GM23248 (cell line): ENCODE measurements around the gene SLC9A2. TPM values are rescaled to one million over a fixed set of nuclear protein-coding genes. Genes with fewer than 3 reads are reported as not detected.

Experiments
- DNase-seq: peaks from one replicate; pipeline ENCODE4 v3.0.0-alpha.2; 2015
- H2AFZ ChIP-seq: fragments of 200-600 bp; sonication (generic); 2 replicates; pipeline ENCODE4 v1.6.1; 2016; ENCODE audit warnings: antibody characterized with exemption
- H3F3A ChIP-seq: fragments of 200-600 bp; sonication (generic); 2 replicates; pipeline ENCODE4 v1.6.1; 2016; ENCODE audit warnings: mild to moderate bottlenecking, antibody characterized with exemption, mixed run types; ENCODE audit not compliant: insufficient read depth
- H3K27ac ChIP-seq: fragments of 200-600 bp; sonication (generic); 2 replicates; pipeline ENCODE4 v1.5.1; 2016; ENCODE audit warnings: mild to moderate bottlenecking
- H3K27me3 ChIP-seq: fragments of 200-600 bp; sonication (generic); replicated peaks from 2 replicates; pipeline ENCODE4 v1.6.1; 2016; ENCODE audit warnings: mild to moderate bottlenecking; ENCODE audit not compliant: insufficient read depth
- H3K36me3 ChIP-seq: fragments of 200-600 bp; sonication (generic); 2 replicates; pipeline ENCODE4 v1.6.1; 2016; ENCODE audit warnings: low read depth, mild to moderate bottlenecking
- H3K4me1 ChIP-seq: fragments of 200-600 bp; sonication (generic); 2 replicates; pipeline ENCODE4 v1.6.1; 2016; ENCODE audit warnings: mild to moderate bottlenecking; ENCODE audit not compliant: insufficient read depth
- H3K4me2 ChIP-seq: fragments of 200-600 bp; sonication (generic); one replicate; pipeline ENCODE4 v1.6.1; 2016; ENCODE audit warnings: mild to moderate bottlenecking; ENCODE audit not compliant: unreplicated experiment
- H3K4me3 ChIP-seq: fragments of 200-600 bp; sonication (generic); 2 replicates; pipeline ENCODE4 v1.5.1; 2016; ENCODE audit warnings: mild to moderate bottlenecking
- H3K79me2 ChIP-seq: fragments of 200-600 bp; sonication (generic); 2 replicates; pipeline ENCODE4 v1.6.1; 2016; ENCODE audit warnings: mild to moderate bottlenecking; ENCODE audit not compliant: insufficient read depth
- H3K9ac ChIP-seq: fragments of 200-600 bp; sonication (generic); 2 replicates; pipeline ENCODE4 v1.6.1; 2016; ENCODE audit warnings: mild to moderate bottlenecking
- H3K9me2 ChIP-seq: fragments of 200-600 bp; sonication (generic); 2 replicates; pipeline ENCODE4 v1.6.1; 2016; ENCODE audit warnings: mixed run types, mild to moderate bottlenecking, moderate library complexity; ENCODE audit not compliant: insufficient read depth
- H3K9me3 ChIP-seq: fragments of 200-600 bp; sonication (generic); one replicate; pipeline ENCODE4 v1.6.1; 2017; ENCODE audit warnings: low read depth
- H4K20me1 ChIP-seq: fragments of 200-600 bp; sonication (generic); 2 replicates; pipeline ENCODE4 v1.6.0; 2016; ENCODE audit not compliant: insufficient read depth
- EZH2 ChIP-seq: fragments of 200-600 bp; sonication (generic); IDR thresholded peaks from 2 replicates; pipeline ENCODE4 v1.6.1; 2018; ENCODE audit warnings: antibody characterized with exemption, mild to moderate bottlenecking; ENCODE audit not compliant: insufficient read depth, poor library complexity, severe bottlenecking
- EZH2phosphoT487 ChIP-seq: fragments of 200-600 bp; sonication (generic); IDR thresholded peaks from 2 replicates; pipeline ENCODE4 v1.6.1; 2018; ENCODE audit warnings: antibody characterized with exemption, moderate library complexity, mild to moderate bottlenecking, low read depth; ENCODE audit not compliant: insufficient read depth
- whole genome bisulfite sequencing, 2 experiments: methylation state at CpG; one replicate each; pipeline ENCODE4 v1.1.6; 2015 to 2017; ENCODE audit warnings: low lambda C conversion rate in 2 of 2, low coverage in 1 of 2; ENCODE audit errors: missing lambda C conversion rate in 2 of 2; 5-methylcytosine and 5-hydroxymethylcytosine counted together
- in situ Hi-C: fragments of 300-500 bp; cut with MboI; formaldehyde crosslinking; loops from 2 replicates; pipeline ENCODE4 v1.15.0; 2020
- polyA plus RNA-seq: library from polyadenylated mRNA; unstranded; fragments of >200 nt; fragmentation: Nextera tagmentation; extraction: Ambion mirVana; gene quantifications from 2 replicates; pipeline ENCODE4 v1.2.1, GENCODE V29; 2016
- total RNA-seq: library from RNA; depleted of rRNA; stranded (reverse); fragments of >200 nt; shearing (Covaris generic); gene quantifications from 2 replicates; pipeline ENCODE4 v1.2.3, GENCODE V29; 2014

The SLC9A2 gene
- total and polyA plus RNA-seq, 2 experiments from 2014 or later = not detected

DNA sequence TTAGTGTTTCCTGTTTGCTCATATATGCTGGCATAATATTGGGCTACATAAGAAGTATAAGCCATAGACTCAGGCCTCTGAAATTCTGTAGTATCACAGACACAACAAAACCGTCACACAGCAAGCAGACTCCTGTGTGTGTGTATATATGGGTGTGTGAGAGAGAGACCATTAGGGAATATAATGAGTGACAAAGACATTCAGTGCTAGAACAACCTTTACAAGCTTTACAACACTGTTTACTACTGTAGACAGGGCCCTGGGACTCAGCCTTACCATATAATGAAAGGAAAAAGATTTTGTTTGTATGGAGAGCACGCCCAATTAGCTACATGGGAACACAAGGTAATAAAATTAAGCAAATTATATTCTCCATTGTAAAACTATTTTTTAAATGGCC, 77.1 kb downstream of the SLC9A2 start:
- H3K9ac ChIP-seq = no peak overlapping the region
- 34 to 35% methylated on average over 2 of the region's 2 CpGs for WGBS, 2 experiments
- H4K20me1 ChIP-seq = no peaks in the 10 kb centered on the region
- H3K27me3 ChIP-seq = peaks cover 15% of the 10 kb centered on the region; the same call in 1 of the 2 replicates
- no peaks in the 10 kb centered on the region for H3K9me3 ChIP-seq
- DNase-seq = no peak
- H3F3A ChIP-seq = no peaks in the 10 kb centered on the region
- no peak overlapping the region for H3K4me3 ChIP-seq
- H3K36me3 ChIP-seq = no peaks in the 10 kb centered on the region
- H3K9me2 ChIP-seq = no peaks in the 10 kb centered on the region
- H3K79me2 ChIP-seq = no peaks in the 10 kb centered on the region
- no peaks in the 10 kb centered on the region for H3K4me1 ChIP-seq
- H2AFZ ChIP-seq = no peak overlapping the region
- H3K4me2 ChIP-seq = no peak overlapping the region
- TF ChIP-seq EZH2 = no peak
- TF ChIP-seq EZH2phosphoT487 = no peak
- H3K27ac ChIP-seq = no peak overlapping the region
- in situ Hi-C loops = no loop called here

DNA sequence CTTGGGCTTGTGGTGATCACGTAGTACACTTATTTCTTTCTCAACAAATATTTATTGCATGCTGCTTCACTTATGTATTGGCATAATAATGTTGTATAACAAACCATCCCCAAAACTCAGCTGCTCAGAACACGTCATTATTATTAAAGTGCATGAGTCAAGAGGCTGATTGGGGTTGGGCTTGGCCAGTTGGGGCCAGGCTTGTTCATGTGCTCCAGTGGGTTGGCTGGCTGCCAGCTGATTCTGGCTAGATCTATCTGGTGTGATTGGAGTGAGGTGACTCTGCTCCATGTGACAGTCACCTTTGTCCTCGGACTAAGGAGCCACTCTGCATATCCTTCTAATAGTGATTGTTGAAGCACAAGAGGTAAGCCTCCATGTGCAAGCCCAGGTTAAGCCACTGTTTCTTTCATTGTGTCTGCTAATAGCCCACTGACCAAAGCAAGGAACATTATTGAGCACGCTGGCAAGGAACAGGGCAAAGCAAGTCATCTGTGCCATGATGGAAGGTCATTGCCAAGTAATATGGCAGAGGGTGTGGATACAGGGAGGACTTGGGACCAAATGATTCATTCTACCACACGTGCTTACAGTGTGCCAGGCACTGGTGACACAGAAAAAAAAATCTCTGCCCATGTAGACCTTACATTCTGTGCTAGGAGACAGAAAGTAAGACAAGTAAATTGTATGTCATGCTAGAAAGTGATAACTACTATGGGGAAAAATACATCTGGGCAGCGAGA, 79.2 kb downstream of the SLC9A2 start:
- no peaks in the 10 kb centered on the region for H3K9me3 ChIP-seq
- H3K27me3 ChIP-seq = peaks cover 26% of the 10 kb centered on the region; the same call in 1 of the 2 replicates
- no peaks in the 10 kb centered on the region for H3F3A ChIP-seq
- H2AFZ ChIP-seq = no peak overlapping the region
- TF ChIP-seq EZH2 (no peak), EZH2phosphoT487 (no peak)
- no peaks in the 10 kb centered on the region for H3K79me2 ChIP-seq
- no peak overlapping the region for H3K4me2 ChIP-seq
- no peak overlapping the region for H3K9ac ChIP-seq
- in situ Hi-C loops = no loop called here
- no peak overlapping the region for H3K27ac ChIP-seq
- no peaks in the 10 kb centered on the region for H3K4me1 ChIP-seq
- 61 to 63% methylated on average over 6 of the region's 6 CpGs for WGBS, 2 experiments
- no peaks in the 10 kb centered on the region for H3K36me3 ChIP-seq
- DNase-seq = peak; percentile 8
- no peaks in the 10 kb centered on the region for H3K9me2 ChIP-seq
- no peaks in the 10 kb centered on the region for H4K20me1 ChIP-seq
- H3K4me3 ChIP-seq = no peak overlapping the region

GRCh38 chr2:102703305-102703704, 84.0 kb downstream of the SLC9A2 start:
- Histone ChIP-seq H3K27me3 (peaks cover 29% of the 10 kb centered on the region), H3K79me2 (no peaks in the 10 kb centered on the region), H3F3A (no peaks in the 10 kb centered on the region), H3K9ac (no peak overlapping the region), H2AFZ (no peak overlapping the region), H3K27ac (no peak overlapping the region), H3K4me2 (no peak overlapping the region), H3K36me3 (no peaks in the 10 kb centered on the region), H3K4me3 (no peak overlapping the region), H3K9me3 (no peaks in the 10 kb centered on the region), H3K9me2 (no peaks in the 10 kb centered on the region), H4K20me1 (no peaks in the 10 kb centered on the region), H3K4me1 (no peaks in the 10 kb centered on the region)
- 84 to 89% methylated on average over 2 of the region's 2 CpGs for WGBS, 2 experiments
- no peak for DNase-seq
- in situ Hi-C loops = no loop called here
- TF ChIP-seq EZH2 (no peak), EZH2phosphoT487 (no peak)

- H3K9me2 ChIP-seq = no peaks in the 10 kb centered on the region
- no peaks in the 10 kb centered on the region for H3F3A ChIP-seq
- in situ Hi-C loops = no loop called here
- no peak overlapping the region for H3K4me3 ChIP-seq
- no peaks in the 10 kb centered on the region for H3K9me3 ChIP-seq
- peaks cover 29% of the 10 kb centered on the region for H3K27me3 ChIP-seq
- no peak overlapping the region for H3K27ac ChIP-seq
- peak; percentile 46 for DNase-seq
- H3K4me1 ChIP-seq = no peaks in the 10 kb centered on the region
- H2AFZ ChIP-seq = no peak overlapping the region
- TF ChIP-seq EZH2phosphoT487 = no peak
- no peak for TF ChIP-seq EZH2
- H4K20me1 ChIP-seq = no peaks in the 10 kb centered on the region
- no peak overlapping the region for H3K9ac ChIP-seq
- no peaks in the 10 kb centered on the region for H3K36me3 ChIP-seq
- H3K4me2 ChIP-seq = no peak overlapping the region
- no peaks in the 10 kb centered on the region for H3K79me2 ChIP-seq
Observed at GRCh38 chr2:102703748-102704147, 84.4 kb downstream of the SLC9A2 start.
